ENCODE data around the gene MAD2L2. TPM values are rescaled to one million over a fixed set of nuclear protein-coding genes. Genes with fewer than 3 reads are reported as not detected.
A peak's percentile ranks its signal among the peaks of the same experiment; 100 is the strongest.

Gene MAD2L2
- polyA plus RNA-seq, 3 donors, result 50.4 to 71.3 (median 57.8) TPM

- Histone ChIP-seq H3K36me3 (replicated peaks in 1 of 2; ENCODE audit: control insufficient read depth in 1 of 2, insufficient read depth in 2 of 2, low read length in 2 of 2) (no peaks in the 10 kb centered on the region), H3K4me2 (replicated peaks; ENCODE audit: extremely low read depth, low read length, poor library complexity, severe bottlenecking) (no peak overlapping the region), H3K79me2 (ENCODE audit: insufficient read depth, low read length) (no peaks in the 10 kb centered on the region), H2AFZ (ENCODE audit: insufficient read depth, low read depth, low read length, poor library complexity, severe bottlenecking) (no peak overlapping the region), H3K4me3 (replicated peaks in 1 of 3; ENCODE audit: low read depth in 2 of 3, low read length in 3 of 3) (no peak overlapping the region), H3K27me3 (ENCODE audit: control insufficient read depth in 2 of 2, insufficient read depth in 2 of 2, low read length in 2 of 2) (peaks cover 0 to 25% of the 10 kb centered on the region in 2 donors), H3K9me3 (replicated peaks in 1 of 2; ENCODE audit: control insufficient read depth in 1 of 2, insufficient read depth in 1 of 2, low read length in 2 of 2) (no peaks in the 10 kb centered on the region), H4K20me1 (ENCODE audit: insufficient read depth, low read length) (no peaks in the 10 kb centered on the region), H3K4me1 (ENCODE audit: control insufficient read depth in 1 of 2, insufficient read depth in 2 of 2, low read length in 2 of 2) (no peaks in the 10 kb centered on the region), H3K27ac (ENCODE audit: low read depth in 1 of 2, low read length in 2 of 2) (no peak overlapping the region), H3K9ac (ENCODE audit: insufficient read depth, low read length, poor library complexity, severe bottlenecking) (no peak overlapping the region)
- peak overlapping the region in 1 of 2 donors; percentile 39 for H3K4me3 Mint-ChIP-seq
- H3K36me3 Mint-ChIP-seq, result no peaks in the 10 kb centered on the region
- H3K27me3 Mint-ChIP-seq (ENCODE audit: low read depth in 3 of 3), result peaks cover 26 to 40% (median 31%) of the 10 kb centered on the region in 3 donors
- H3K27ac Mint-ChIP-seq, result peak overlapping the region in 1 of 7 donors; percentile 22
- TF ChIP-seq CTCF (IDR thresholded peaks at IDR 0.05), result no peak
- intact Hi-C loops (cut with micrococcal nuclease), result no loop called here
- no peak for DNase-seq
- H3K9me3 Mint-ChIP-seq, result peaks cover 0 to 3% (median 0%) of the 10 kb centered on the region in 7 donors
- peaks cover 1% of the 10 kb centered on the region for H3K4me1 Mint-ChIP-seq
- 60% methylated on average over 7 of the region's 8 CpGs for WGBS (ENCODE audit: insufficient coverage)
Measured at GRCh38 chr1:11703357-11704193, 22.6 kb upstream of the MAD2L2 start.

GRCh38 chr1:11701981-11702803 is 21.2 kb upstream of the MAD2L2 start:
- Histone ChIP-seq H3K27ac (ENCODE audit: low read depth in 1 of 2, low read length in 2 of 2) (no peak overlapping the region), H3K4me1 (ENCODE audit: control insufficient read depth in 1 of 2, insufficient read depth in 2 of 2, low read length in 2 of 2) (no peaks in the 10 kb centered on the region), H3K9ac (ENCODE audit: insufficient read depth, low read length, poor library complexity, severe bottlenecking) (no peak overlapping the region), H3K36me3 (replicated peaks in 1 of 2; ENCODE audit: control insufficient read depth in 1 of 2, insufficient read depth in 2 of 2, low read length in 2 of 2) (no peaks in the 10 kb centered on the region), H3K27me3 (ENCODE audit: control insufficient read depth in 2 of 2, insufficient read depth in 2 of 2, low read length in 2 of 2) (peaks cover 0 to 25% of the 10 kb centered on the region in 2 donors), H3K79me2 (ENCODE audit: insufficient read depth, low read length) (no peaks in the 10 kb centered on the region), H4K20me1 (ENCODE audit: insufficient read depth, low read length) (no peaks in the 10 kb centered on the region), H3K4me2 (replicated peaks; ENCODE audit: extremely low read depth, low read length, poor library complexity, severe bottlenecking) (no peak overlapping the region), H3K9me3 (replicated peaks in 1 of 2; ENCODE audit: control insufficient read depth in 1 of 2, insufficient read depth in 1 of 2, low read length in 2 of 2) (no peaks in the 10 kb centered on the region), H3K4me3 (replicated peaks in 1 of 3; ENCODE audit: low read depth in 2 of 3, low read length in 3 of 3) (no peak overlapping the region), H2AFZ (ENCODE audit: insufficient read depth, low read depth, low read length, poor library complexity, severe bottlenecking) (no peak overlapping the region)
- no peak for DNase-seq
- Mint-ChIP-seq H3K27me3 (ENCODE audit: low read depth in 3 of 3) (peaks cover 22 to 46% (median 32%) of the 10 kb centered on the region in 3 donors), H3K9me3 (peaks cover 0 to 3% (median 0%) of the 10 kb centered on the region in 7 donors), H3K4me1 (no peaks in the 10 kb centered on the region), H3K4me3 (no peak overlapping the region), H3K27ac (no peak overlapping the region), H3K36me3 (no peaks in the 10 kb centered on the region)
- WGBS (ENCODE audit: insufficient coverage), result 84% methylated on average over 14 of the region's 15 CpGs
- TF ChIP-seq CTCF (IDR thresholded peaks at IDR 0.05), result no peak
- intact Hi-C loops (cut with micrococcal nuclease), result no loop called here
